Kidney (tissue), 14 donors: ENCODE data around the gene NSFL1C. TPM values are rescaled to one million over a fixed set of nuclear protein-coding genes. Genes with fewer than 3 reads are reported as not detected.
A peak's percentile ranks its signal among the peaks of the same experiment; 100 is the strongest.

ENCODE experiments used
- DNase-seq, 5 donors: peaks; one replicate each; pipeline ENCODE4 v3.0.0-alpha.2; 2013 to 2020
- FAIRE-seq: peaks from 2 replicates; lab custom pipeline; 2012; peaks lifted over from hg19 to GRCh38; lab: Jason Lieb, UNC
- H3K27ac ChIP-seq, 2 donors: one replicate each; pipeline ENCODE4 v1.7.0; 2013; ENCODE audit warnings: low read depth in 2 of 2, low read length in 2 of 2, inconsistent platforms in 1 of 2
- H3K27me3 ChIP-seq: one replicate; pipeline ENCODE4 v1.7.1; 2013; ENCODE audit warnings: low read length, inconsistent platforms; ENCODE audit not compliant: control insufficient read depth, insufficient read depth
- H3K36me3 ChIP-seq, 3 donors: one replicate each; pipeline versions ENCODE4 v1.7.0 to v1.7.1; 2013; ENCODE audit warnings: low read length in 3 of 3, control low read depth in 1 of 3, inconsistent platforms in 1 of 3; ENCODE audit not compliant: insufficient read depth in 3 of 3, control insufficient read depth in 2 of 3
- H3K4me1 ChIP-seq, 3 donors: one replicate each; pipeline versions ENCODE4 v1.7.0 to v1.7.1; 2013; ENCODE audit warnings: low read length in 3 of 3, inconsistent platforms in 1 of 3, low read depth in 1 of 3; ENCODE audit not compliant: control insufficient read depth in 2 of 3, insufficient read depth in 2 of 3
- H3K4me3 ChIP-seq, 3 donors: one replicate each; pipeline versions ENCODE4 v1.7.0 to v1.8.1; 2013; ENCODE audit warnings: low read length in 3 of 3, control low read depth in 1 of 3, inconsistent platforms in 1 of 3
- H3K9ac ChIP-seq, 3 donors: one replicate each; pipeline versions ENCODE4 v1.7.0 to v1.7.1; 2013; ENCODE audit warnings: low read length in 3 of 3, control low read depth in 1 of 3, inconsistent platforms in 1 of 3
- H3K9me3 ChIP-seq, 3 donors: one replicate each; pipeline versions ENCODE4 v1.7.0 to v1.7.1; 2013; ENCODE audit warnings: low read length in 3 of 3, control low read depth in 1 of 3, inconsistent platforms in 1 of 3; ENCODE audit not compliant: control insufficient read depth in 2 of 3, insufficient read depth in 1 of 3
- CTCF ChIP-seq: IDR thresholded peaks from 3 replicates; pipeline ENCODE4 v1.5.1; 2012; ENCODE audit warnings: mild to moderate bottlenecking, moderate library complexity, borderline replicate concordance; ENCODE audit not compliant: insufficient read depth; ENCODE audit errors: extremely low read depth
- intact Hi-C: fragments of 100-400 bp; cut with DNase I; formaldehyde crosslinking; loops from one replicate; pipeline ENCODE4 v1.11.1; 2022
- polyA plus RNA-seq: library from polyadenylated mRNA; stranded (reverse); fragments of 350-450 nt; fragmentation: Illumina TruSeq; extraction: RNeasy Lipid Tissue Mini Kit (QIAGEN cat#74804); gene quantifications from one replicate; pipeline ENCODE4 v1.2.3, GENCODE V29; 2014; ENCODE audit warnings: low read depth, low replicate concordance; ENCODE audit not compliant: insufficient read depth
- total RNA-seq: library from RNA; stranded (reverse); fragmentation: NEBNext Ultra II Directional; extraction: Animal tissue kit (Norgen Biotek cat#: 25700); gene quantifications from one replicate; pipeline ENCODE4 v1.2.1, GENCODE V29; 2021
- donor health status: control.
- donor health status: control.
- donor health status: control.
- donor health status: control.
- donor health status: control.
- donor health status: DM: yes; HTN: yes; CAD: no.
- donor health status: Normal renal cell carcinoma (clear cell type).

The NSFL1C gene
- total and polyA plus RNA-seq, 2 donors from 2014 or later: 76.1 to 78.2 TPM

- no peaks in the 10 kb centered on the region for H3K27me3 ChIP-seq
- DNase-seq (no peak), FAIRE-seq (no peak)
- H3K36me3 ChIP-seq: no peaks in the 10 kb centered on the region
- no peak for TF ChIP-seq CTCF
- H3K4me3 ChIP-seq: no peak overlapping the region
- H3K9ac ChIP-seq: no peak overlapping the region
- intact Hi-C loops: no loop called here
- no peak overlapping the region for H3K27ac ChIP-seq
- no peaks in the 10 kb centered on the region for H3K4me1 ChIP-seq
- H3K9me3 ChIP-seq: peaks cover 0 to 3% (median 0%) of the 10 kb centered on the region in 3 donors
These were observed 50.8 kb downstream of the NSFL1C start for GRCh38 chr20:1415667-1416468.

GRCh38 chr20:1414982-1415381 lies 51.7 kb downstream of the NSFL1C start:
- DNase-seq: peak in 1 of 5 donors; percentile 35
- Histone ChIP-seq H3K4me3 (no peak overlapping the region), H3K9ac (no peak overlapping the region), H3K27me3 (no peaks in the 10 kb centered on the region), H3K36me3 (no peaks in the 10 kb centered on the region), H3K27ac (no peak overlapping the region), H3K4me1 (no peaks in the 10 kb centered on the region), H3K9me3 (no peaks in the 10 kb centered on the region)
- intact Hi-C loops: no loop called here
- FAIRE-seq: no peak
- no peak for TF ChIP-seq CTCF

GRCh38 chr20:1405801-1406200 lies 60.8 kb downstream of the NSFL1C start:
- TF ChIP-seq CTCF: no peak
- intact Hi-C loops: no loop called here
- Histone ChIP-seq H3K4me3 (no peak overlapping the region), H3K27ac (no peak overlapping the region), H3K9ac (no peak overlapping the region), H3K4me1 (no peaks in the 10 kb centered on the region), H3K9me3 (no peaks in the 10 kb centered on the region), H3K36me3 (no peaks in the 10 kb centered on the region), H3K27me3 (no peaks in the 10 kb centered on the region)
- no peak for DNase-seq
- FAIRE-seq: no peak

- TF ChIP-seq CTCF: no peak
- Histone ChIP-seq H3K27me3 (no peaks in the 10 kb centered on the region), H3K9me3 (no peaks in the 10 kb centered on the region), H3K9ac (no peak overlapping the region), H3K4me3 (no peak overlapping the region), H3K36me3 (no peaks in the 10 kb centered on the region), H3K27ac (no peak overlapping the region), H3K4me1 (no peaks in the 10 kb centered on the region)
- no peak for DNase-seq
- no peak for FAIRE-seq
- intact Hi-C loops: no loop called here
These were observed 63.0 kb downstream of the NSFL1C start for GRCh38 chr20:1403624-1404023.
